Esophagus muscularis mucosa (tissue), 3 donors: Measurements from ENCODE around the gene LEMD3.

Experiments
- CTCF ChIP-seq, 3 experiments: fragments of 200-600 bp in 2 of 3; fragments of 450-650 bp in 1 of 3; sonication (generic) in 2 of 3; IDR thresholded peaks; one replicate each; pipeline ENCODE4 v1.5.1; 2017 to 2019; ENCODE audit warnings: antibody characterized with exemption in 3 of 3, mild to moderate bottlenecking in 2 of 3, moderate library complexity in 1 of 3
- POLR2A ChIP-seq: fragments of 450-650 bp; IDR thresholded peaks from one replicate; pipeline ENCODE4 v1.6.1; 2017; ENCODE audit warnings: antibody characterized with exemption, moderate library complexity, mild to moderate bottlenecking, low read depth

- TF ChIP-seq CTCF (IDR thresholded peaks at IDR 0.05): no peak
- TF ChIP-seq POLR2A: no peak
Measured at GRCh38 chr12:65125975-65126374, 43.4 kb upstream of the LEMD3 start.
